HG03521 (cell line): Measurements from ENCODE around the gene FYB1.

Experiments
- ATAC-seq: cut with Tn5 transposase; IDR thresholded peaks from one replicate; pipeline ENCODE4 v1.9.1; 2021; ENCODE audit warnings: mild to moderate bottlenecking, moderate library complexity; ENCODE audit not compliant: unreplicated experiment

Gene FYB1

DNA sequence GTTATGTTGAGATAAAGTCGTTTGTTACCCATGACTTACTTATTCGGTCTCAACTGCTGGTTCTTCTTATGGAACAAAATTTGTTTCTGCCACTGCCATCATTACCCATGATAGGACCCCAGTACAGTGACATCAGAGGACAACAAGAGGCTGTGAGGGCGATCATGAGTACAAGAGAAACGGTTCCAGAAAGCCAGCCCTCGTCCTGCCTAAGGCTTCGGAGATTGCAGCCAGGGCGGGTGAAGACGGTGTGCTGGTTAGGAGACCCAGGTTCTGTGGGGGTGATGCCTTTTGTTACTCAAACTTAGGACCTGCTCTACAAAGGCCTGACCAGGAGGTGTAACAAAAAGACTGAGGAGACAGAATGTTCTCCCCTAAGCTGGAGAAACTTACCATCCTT lies 10.9 kb downstream of the FYB1 start:
- ATAC-seq = no peak

DNA sequence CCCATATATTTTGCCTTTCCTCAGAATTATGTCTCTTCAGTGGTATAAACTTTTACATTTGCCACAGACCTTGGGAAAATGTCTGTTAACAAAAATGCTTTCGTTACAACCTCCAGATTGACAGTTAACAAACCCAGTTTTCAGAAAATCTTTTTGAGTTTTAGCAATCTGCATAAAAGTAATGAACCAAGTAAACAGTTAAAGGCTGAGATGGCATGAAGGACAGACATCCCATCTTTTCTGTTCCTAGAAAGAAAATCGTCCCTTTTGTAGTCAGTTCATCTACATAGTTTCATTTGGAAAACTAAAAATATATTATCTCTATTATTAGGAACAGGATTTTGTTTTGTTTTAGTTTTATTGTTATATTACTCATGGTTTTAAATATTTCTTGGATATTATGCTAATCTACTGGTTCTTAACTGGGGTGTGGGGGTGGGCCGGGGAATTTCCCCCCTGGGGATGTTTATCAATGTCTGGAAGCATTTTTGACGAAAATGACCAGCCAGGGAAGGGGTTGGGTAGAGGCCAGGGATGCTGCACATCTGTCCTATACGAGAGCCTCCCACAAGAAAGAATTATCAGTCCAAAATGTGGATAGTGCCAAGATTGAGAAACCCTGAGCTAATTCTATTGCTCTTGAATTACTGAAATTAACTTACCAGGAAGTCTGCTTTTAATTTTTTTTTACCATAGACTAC lies 11.9 kb downstream of the FYB1 start:
- no peak for ATAC-seq

DNA sequence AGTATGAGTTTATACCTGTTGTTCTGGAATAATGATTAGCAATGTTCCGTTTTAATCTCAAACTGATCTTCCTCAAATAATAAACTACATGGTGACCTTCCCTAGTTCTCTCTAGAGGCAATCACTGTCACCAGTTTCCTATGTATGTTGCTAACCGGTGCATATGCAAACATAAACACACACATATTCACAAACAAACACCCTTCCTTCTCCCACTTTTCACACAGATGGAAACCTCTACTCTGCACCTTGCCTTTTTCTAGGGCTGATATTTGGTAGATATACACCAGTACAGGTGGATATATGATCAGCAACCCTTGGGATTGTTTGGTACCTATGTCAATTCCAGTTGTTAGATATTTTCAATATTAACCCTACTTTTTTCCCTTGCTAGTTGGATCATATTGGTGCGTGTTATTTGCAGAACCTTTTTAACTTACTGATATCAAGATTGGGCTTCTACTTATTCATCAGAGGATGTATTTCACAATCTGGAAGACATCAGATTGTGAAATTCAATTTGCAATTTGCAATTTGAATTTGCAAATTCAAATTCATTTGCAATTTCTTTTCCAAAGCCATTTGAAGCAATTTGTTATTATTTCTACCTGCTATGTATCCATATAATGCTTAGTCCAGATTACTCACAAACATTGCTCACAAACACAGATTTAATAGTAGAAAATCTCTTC lies 12.6 kb downstream of the FYB1 start:
- no peak for ATAC-seq

DNA sequence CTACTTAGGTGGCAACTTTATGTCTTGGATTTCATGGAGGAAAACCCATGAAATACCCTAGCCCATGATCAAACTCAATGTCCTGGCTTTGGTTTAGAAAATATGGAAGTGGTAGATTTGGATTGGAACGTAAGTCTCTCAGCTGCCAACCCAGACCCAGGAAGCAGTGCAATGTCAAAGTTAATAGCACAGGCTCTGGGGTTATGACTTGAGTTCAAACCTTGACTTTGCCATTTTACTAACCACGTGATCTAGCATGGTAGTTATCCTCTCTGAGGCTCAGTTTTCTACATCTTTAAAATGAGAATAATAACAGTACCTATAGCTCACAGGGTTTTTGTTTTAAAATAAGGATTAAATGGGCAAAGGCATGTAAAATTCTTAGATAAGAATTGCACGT lies 13.8 kb downstream of the FYB1 start:
- ATAC-seq = no peak

DNA sequence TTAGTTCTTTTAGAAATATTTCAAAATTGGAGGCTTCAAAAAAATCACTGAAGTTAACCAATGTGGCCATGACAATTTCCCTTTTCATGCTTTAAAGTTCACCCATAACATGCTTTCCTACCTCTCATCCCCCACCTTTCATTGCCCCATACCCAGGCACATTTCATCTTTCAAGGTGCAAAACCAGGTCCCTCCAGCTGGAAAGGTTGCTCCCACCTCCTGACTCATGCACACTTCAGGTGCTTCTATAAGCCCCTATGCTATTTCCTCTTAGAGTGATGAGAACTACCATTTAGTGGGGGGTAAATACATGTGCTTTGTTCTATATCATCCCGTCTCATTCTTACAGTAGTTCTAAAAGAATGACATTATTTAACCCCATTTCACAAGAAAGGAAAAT lies 15.4 kb downstream of the FYB1 start:
- no peak for ATAC-seq

DNA sequence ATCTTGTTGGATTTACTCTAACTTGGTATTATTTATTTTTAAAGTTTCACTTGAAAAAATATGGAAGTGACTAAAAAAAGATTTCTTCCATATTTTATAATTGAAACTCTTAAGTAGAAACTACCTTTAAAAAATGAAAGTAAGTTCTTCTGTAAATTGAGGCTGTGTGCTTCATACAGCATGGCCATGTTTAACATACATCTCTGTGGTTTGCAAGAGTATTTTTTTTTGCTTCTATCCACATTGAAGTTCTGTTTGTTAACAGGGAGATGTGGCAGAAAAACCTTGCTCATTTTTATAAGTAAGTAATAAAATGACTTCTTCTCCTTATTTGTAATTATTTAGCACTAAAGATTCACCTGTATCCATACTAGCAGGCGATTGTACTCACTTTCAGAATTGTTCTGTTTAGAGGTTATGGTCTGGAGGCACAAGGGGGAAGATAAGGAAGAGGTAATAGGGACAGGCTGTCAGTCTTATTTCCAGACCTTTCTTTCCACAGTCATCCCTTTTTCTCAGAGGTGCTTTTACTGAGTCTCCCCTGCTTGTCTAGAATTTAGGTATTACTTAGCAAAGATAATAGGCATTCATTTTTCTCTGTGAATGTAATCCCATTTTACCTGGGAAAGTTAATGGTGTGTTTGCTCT lies 16.0 kb downstream of the FYB1 start:
- no peak for ATAC-seq

DNA sequence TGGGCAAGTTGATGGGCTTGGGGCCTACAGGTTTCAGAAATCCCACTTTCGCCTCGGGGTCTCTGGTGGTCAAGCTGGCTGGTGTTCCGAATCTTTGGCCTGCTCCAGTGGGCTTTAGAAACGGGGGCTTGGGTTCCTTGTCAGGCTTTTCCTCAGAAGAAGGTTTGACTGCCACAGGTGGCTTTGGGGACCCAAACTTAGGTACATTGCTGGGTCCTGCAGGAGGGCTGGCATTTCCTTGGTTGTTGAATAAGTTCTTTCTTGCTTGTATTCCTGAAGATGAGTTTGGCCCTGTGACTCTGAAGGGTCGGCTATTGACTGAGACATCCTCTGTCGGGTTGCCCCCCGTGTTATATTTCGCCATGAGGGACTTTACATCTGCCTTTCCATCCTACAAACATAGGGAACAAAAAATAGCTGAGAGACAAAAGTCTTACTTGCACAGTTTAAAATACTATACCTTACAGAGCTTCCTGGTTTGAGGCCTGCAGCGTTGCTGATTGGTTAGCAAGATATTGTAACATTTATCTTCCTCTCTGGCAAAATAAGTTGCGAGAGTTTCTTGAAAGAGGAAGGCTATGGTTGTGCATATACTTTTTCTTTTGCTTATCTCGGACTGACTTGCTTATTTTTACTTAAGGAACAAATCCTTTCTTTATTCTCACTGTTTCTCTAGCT lies 16.6 kb downstream of the FYB1 start:
- ATAC-seq = no peak

DNA sequence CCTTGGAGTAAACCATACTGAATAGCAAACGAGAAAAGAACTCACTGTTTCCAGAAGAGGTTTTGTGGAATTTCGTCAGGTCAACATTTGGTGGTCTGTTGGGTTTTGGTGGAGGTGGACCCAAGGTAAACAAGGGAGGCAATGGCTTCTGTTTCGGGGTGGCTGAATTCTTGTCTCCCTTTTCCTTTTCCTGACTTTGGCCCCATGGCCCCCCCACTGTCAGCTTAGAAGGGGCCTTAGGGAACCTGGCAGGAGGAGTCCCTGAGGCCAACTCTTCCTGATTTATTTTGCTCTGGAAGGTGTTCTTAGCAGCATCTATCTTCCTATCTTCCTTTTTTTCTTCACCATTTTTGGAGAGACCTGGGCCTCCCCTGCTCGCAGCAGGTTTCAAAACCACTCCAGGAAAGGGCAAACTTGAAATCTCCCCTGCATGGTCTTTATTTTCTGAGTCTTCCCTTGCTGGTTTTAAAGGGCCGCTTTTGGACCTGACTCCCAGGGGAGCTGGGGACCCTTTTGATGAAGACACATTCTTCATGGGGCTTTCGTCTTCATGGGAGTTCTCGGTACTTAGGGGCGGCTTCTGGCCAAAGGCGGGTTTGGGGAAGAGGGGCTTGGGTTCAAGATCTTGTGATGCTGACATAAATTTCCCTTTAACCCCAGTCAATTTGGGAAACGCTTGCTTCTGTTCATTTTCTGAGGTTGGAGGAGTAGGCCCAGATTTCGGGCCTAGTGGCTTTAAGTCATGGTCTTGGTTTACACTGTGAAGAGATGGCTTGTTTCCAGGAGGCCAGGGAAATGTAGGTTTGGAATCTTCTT lies 17.4 kb downstream of the FYB1 start:
- ATAC-seq = no peak

DNA sequence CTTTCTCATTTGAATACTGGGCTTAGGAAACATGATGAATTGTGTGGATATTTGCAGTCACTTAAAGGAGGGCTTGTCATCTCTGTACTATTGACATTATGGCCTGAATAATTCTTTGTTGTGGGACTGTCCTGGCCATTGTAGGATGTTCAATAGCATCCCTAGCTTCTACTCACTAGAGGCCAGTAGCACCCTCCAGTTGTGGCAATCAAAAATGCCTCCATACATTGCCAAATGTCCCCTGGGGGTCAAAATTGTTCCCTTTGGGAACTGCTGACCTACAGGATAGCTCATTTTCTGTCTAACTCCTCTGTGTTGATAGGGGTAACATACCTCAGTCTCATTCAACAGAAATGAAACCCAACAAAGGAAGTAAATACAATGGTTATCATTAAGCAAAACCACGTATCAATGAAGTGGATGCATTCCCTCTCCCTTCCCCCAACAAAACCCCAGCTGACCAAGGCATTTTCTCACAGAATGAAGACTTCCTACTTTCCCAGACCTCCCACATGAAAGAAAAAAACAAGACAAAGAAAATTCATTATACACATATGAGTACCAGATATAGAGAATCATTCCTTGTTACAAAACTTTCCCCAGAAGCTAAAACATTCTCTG lies 18.1 kb downstream of the FYB1 start:
- ATAC-seq = no peak

DNA sequence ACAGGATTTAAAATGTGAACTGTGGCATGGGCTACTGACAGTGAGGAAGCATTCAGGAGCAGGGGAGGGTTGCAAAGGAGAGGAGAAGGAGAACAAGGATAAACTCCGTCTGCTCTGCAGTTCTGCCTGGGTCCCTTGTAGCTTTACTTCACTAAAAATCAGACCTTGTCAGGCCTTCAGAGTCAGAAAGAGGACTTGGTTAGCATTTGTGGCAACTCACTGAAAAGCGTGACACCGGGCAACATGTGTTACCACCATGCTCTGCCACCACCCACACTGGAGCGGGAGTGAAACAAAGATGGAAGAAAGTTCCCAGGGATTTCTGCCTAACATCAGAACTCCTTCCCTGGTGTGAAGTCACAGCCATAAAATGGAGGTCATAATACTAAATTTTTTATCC lies 19.3 kb downstream of the FYB1 start:
- no peak for ATAC-seq

DNA sequence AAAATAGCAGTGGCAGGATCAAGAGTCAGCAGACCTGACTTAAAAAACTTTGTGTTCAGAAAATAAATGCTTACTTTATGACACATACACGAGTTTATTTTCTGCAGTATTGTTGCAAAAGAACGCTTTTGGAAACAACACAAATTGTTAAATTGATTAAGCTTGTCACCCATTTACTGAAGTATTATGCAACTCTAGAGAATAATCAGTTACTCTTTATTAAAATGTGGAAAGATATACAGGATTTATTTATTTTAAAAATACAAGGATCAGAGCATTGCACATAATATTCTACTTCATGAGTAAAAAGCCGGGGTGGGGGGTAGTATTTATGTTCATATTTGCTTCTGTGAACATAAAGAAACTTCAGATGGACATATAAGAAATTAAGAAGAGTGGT lies 20.0 kb downstream of the FYB1 start:
- ATAC-seq = no peak

DNA sequence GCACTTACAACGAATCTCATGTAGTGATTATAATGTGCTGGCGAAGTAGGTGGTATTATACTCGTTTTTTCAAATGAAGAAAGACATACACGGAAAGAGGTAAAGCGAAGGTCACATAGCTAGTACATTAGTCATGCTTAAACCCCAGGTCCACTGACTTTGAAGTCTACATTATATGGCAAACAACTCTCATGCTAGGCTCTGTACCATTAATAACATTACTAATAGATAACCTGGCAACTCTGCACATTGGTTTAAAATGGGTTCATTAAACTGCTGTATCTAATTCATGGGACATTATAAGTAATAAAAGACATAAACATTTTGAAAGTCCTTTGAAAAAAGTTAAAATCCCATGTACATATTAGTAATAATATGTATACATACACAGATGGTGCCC lies 21.2 kb downstream of the FYB1 start:
- ATAC-seq = no peak

DNA sequence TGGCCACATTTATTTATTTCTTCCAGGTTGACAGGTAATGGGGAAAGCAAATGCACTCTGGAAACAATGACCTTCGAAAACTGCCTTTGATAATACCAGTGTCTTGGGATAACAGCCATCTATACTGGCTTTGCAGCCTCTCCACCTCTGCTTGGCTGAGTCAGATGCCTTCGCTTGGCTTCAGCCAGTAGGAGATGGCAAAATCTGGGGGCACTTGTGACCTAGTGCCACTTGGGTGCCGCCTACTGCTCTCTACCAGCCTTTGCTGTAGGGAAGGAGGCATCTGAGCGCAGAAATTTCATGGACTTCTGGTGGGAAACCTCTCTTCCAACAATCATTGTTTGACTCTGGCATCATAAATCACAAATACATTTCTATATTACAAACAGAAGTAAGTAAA lies 21.8 kb downstream of the FYB1 start:
- no peak for ATAC-seq

DNA sequence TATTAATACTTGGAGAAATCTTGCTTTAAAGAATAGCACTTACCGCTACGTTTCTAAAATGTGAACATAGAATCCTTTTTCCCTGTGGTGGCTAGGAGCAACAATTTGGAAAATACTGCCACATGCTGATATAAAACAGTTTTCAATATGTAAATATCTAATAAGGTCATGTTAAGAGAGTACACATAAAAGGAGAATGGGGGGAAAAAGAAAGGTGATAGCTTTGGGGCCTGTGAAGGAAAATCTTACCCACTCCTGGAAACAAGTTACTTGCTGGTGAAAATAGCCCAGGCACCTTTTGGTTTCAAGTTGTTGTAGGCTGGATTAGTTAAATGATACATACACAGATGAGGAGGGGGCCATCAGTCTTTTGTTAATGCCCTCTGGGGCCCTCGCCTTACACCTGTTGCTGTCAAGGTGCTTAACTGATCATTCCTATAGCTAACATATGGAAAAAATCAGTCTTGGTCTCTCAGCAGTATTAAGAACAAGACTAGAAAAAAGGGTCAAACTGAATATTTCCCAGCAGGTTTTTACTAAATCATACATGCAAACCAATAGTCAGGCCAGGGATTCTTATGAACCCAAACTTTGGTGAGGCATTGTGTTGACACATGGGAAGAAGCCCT lies 24.1 kb downstream of the FYB1 start:
- ATAC-seq = no peak

DNA sequence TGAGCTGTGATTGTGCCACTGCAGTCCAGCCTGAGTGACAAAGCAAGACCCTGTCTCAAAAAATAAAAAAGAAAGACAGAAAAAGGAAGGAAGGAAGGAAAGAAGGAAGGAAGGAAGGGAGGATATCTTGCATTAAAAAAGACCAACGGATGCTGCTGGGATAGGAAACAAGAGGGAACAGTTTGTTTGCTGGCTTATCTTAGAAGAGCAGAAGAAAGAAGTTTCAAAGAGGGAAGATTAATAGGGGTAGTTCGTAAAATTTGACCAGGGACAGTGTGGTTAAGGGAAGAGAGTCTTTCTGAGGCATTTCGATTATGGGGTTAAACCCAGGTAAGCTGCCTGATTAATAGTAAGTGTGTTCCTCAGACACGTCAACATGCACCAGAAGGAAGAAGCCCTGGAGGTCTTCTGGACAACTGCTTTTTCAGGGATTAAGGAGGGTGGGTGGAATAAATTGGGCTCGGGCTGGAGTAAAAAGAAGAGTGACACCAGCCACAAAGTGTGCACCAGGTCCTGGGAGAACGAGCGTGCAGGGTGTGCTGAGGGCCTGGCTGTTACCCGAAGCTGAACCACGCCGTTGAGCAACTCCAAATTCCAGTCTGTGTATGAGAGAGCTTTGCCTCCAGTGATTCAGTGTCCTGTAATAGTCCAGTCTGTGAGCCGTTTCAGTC lies 24.8 kb downstream of the FYB1 start:
- ATAC-seq = no peak

DNA sequence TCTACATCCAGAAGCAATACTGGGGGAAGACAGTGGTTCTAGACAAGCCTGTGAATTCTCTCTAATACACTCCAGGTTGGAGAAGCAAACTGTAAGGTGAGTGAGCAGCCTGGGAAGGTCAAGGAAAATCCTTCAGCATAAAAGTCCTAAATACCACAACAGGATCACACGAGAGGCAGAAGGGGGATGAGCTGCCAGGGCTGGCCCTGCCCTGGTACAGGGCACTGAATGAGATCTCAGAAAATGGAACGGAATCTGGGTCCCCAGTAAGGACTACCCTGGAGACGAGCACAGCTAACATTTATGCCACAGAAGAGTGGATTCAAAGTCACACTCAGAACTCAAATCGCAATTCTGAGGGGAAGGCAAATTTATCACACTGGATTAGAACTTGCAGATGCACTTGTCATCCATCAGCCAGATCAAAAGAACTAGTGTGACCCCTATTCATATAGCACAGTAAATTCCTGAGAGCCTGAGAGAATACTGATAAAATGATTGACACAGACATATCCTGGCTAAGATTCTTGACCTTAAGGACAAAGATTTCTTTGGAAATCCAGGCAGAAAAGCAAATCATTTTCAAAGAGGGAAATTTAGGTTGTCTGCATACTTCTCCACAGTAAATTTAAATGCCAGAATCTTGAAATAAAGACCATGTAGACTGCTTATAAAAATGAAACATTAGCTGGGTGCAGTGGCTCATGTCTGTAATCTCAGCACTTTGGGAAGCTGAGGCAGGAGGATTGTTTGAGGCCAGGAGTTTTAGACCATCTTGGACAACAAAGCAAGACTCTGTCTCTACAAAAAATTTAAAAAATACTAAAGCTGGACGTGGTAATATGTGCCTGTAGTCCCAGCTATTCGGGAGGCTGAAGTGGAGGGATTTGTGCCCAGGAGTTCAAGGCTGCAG lies 25.6 kb downstream of the FYB1 start:
- ATAC-seq = no peak

DNA sequence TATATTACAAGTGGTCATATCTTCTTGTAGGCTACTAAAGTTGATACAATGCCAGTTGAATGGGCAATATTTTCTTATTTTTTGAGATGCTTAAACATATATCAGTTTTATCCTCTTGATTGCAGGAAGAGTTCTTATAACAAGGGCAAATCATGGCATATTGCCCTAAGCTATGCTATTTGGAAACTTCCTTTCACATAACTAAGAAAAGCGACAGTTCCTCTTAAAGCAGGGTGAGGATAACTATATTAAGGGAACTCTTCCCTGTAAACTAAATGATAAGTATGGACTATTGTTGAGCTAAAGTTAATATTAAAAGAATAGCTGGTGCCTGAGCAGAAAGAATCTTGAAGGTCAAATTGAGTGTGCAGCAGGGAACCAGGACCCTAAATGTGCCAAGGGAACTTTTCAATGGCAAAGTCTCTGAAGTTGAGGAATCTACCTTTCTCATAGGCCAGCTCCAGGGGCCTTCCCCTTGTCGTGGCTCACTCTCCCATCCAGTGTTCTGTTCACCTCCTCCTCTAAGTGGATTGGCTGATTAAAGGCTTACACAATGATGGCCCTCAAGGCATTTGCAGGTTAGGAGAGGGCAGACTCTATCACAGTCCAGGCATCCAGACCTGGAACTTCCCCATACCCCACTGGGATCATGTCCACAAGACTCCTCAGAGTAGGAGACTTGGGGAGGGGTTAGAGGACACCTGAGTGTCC lies 26.8 kb downstream of the FYB1 start:
- no peak for ATAC-seq

DNA sequence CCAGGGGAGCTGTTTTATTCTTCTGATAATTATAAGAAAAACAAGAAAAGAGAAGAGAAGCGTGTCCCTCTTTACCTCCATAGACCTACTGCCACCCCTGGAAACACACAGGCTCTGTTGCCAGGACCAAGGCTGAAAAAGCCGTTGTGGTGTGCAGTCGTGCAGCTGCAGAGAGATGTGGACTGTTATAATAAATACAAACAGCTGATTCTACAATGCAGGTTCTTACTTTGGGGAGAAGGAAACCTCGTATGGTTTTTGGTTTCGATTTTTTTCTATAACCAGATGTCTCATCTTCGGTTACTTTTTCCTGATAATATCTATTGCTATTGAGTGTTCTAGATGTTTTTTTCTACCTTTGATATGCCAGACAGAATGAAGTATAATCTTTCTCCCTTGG lies 28.1 kb downstream of the FYB1 start:
- ATAC-seq = no peak
